GM19455 (cell line): ENCODE results near the gene NELFA.

Experiments used
- ATAC-seq: cut with Tn5 transposase; IDR thresholded peaks from one replicate; pipeline ENCODE4 v1.9.1; 2021; ENCODE audit not compliant: unreplicated experiment

The NELFA gene

DNA sequence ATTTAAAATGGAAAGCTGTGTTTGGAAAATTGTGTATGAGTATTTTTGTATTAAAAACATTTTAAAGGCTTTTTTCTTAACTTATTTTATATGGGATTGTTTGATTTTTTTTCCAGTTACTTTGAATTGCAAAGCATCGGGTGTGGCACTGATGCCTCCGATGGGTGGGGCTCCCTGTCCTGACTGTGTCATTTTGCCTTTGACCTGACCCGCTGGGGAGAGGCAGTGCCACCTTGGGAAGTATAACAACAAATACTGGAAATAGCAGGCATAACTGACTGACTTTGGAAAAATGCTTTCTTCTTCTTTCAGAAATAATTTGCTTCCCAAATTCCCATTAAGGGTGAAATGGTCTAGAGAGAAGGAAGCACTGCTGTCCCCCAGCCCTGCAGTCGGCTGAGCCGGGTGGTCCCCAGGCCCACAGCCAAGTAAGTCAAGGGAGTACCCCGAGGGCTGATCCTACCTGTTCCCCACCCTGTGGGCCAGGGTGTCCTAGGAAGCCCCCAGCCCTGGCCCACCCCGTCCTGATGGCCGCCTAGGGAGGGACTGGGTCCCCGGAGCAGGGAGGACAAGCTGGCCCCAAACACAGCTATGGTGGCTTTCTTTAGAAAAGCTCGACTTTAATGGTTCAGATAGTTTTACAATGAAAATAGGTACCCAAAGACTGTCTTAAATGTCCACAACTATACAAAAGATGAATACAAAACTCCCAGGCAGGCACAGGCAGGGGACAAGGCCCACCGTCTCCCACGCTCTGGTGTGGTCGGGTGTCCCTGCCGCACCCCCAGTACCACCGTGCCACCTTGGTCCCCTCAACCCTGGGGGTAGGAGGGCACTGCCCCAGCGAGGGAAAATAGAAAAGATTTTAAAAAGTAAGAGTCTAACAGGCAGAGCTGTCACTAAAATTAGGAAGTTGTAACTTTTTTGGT lies 26.4 kb downstream of the NELFA start:
- ATAC-seq = no peak

DNA sequence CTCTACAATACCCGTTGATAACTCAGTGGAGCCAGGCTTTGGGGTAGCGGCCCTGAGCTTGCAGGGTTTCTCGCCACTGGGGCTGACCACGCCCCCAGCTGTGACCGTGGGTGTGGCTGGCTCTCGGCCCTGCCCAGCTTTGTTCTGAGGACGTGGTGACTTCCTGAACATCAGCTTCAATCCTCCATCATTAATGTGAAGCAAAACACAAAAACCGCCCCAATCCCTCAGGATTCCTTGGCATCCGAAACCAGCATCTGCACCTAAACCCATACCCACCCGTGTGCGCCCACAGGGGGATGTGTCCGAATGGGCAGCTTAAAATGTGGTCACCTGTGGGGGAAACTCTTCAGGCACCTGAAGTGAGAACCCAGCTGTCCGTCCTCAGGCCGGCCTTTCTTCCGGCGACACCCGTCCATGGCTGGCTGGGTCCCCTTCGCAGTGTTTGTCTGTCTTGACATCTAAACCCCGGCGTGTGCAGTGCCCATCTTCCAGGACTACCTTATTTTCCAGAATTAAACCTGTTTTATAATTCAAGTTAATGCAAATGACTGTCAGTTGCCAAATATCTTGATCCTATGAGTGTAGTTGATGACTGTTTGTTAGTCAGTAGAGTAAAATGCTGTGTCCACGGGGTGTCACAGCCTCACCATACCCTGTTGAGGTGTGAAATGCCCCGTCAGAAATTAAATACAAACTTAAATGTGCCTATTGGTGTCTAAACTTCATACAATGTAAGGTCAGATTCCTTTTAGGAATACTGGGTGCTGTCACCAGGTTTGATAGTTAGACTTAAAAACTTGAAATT lies 27.3 kb downstream of the NELFA start:
- no peak for ATAC-seq

GRCh38 chr4:1980561-1981041 lies 28.2 kb downstream of the NELFA start:
- no peak for ATAC-seq

DNA sequence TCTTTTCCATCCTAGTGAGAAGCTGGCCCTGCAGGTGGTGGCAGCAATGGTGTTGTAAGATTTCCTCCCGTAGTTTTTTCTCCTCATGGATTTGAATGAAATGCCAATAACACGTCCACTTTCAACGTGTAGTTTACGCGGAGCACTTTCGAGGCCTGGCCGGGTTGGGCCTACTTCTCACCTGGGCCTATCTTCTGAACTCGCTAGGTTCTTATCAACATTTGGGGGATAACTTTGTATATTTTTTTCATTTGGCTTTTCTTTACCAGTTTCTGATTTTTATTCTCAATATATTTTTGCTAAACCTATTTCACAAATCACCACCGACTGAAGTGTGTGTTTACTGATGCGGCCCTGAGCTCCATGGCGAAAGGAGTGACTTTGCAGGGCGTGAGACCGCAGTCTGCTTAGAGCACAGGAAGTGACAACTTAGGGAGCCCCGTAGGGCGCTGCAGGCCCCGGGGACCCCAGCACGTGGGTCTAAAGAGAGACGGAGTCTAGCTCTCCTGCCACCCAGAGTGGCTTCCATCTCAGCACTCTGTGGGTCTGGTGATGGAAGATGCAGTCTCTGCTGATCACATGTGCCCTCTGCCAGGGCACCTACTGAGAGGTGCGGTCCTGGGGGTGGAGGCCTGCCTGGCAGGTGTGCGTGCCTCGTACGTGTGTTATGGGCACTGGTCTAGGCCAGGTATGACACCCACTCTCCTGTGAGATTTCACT lies 29.1 kb downstream of the NELFA start:
- no peak for ATAC-seq

DNA sequence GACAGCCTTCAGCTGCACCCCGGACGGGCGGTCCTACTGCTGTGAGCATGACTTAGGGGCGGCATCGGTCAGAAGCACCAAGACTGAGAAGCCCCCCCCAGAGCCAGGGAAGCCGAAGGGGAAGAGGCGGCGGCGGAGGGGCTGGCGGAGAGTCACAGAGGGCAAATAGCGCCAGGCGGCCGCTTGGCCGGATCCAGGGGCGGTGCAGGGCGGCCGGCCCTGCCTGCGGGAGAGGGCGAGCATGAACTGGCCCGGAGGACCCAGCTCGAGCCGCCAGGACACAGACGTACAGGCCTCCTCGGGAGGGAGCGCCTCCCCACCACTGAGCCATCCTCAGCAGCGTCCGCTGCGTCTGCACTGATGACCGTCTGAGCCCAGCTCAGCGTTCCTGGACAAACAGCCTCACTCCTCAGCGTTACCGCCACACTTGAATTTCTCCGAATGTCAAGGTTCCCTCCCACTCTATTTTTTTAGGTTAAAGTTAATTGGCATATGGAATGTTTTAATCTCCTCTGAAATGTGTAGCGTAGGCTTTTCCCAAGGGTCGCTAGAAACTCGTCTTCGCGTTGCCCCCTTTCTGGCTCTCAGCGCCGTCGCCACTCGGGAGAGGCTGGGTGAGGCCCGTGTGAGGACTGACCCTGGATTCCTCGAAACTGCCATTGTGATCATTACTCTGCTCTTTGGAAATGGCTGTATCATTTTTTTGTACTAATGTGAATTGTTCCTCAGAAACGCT lies 29.9 kb downstream of the NELFA start:
- ATAC-seq = no peak

DNA sequence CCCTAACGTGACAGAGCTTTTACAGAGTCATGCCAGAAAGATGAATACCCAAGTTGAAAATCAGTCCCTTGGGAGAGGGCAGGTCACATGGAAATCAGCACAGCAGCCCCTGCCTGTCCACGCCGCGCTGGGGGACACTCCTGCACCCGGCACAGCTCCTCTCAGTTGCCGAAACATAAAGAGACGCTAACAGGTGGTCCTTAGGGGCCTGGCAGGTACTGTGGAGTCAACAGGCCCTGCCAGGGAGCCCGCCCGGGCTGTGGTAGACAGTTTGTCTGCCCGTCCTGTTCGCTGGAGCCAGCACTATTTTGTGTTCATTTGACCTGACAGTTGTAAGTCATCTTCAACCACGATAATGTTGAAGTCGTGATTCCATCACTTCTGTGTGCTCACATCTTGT lies 30.5 kb downstream of the NELFA start:
- ATAC-seq = no peak

GRCh38 chr4:1976416-1977352 lies 32.1 kb downstream of the NELFA start:
- ATAC-seq = no peak

- no peak for ATAC-seq
Observed at GRCh38 chr4:1975880-1976279, 32.9 kb downstream of the NELFA start.

- no peak for ATAC-seq
Observed at GRCh38 chr4:1975391-1975801, 33.4 kb downstream of the NELFA start.

- ATAC-seq = no peak
Observed at GRCh38 chr4:1974840-1975239, 33.9 kb downstream of the NELFA start.

DNA sequence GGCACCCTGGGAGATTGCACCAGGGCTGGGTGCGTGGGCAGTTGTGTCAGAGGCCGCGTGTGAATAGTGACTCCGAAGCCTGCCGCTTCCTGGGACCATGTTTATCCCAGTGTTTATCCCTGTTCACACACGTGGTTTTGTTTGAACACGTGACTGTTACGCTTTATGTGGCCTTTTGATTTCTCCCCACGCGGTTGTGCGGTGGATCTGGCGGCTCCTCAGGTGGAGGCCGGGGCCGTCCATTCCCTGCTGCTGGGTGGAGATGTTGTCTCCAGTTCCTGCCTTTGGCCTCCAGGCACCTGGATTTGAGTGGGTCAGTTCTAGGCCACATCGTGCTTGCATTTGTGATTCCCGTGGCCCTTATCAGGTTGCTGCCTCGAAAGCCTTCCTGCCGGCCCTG lies 35.1 kb downstream of the NELFA start:
- no peak for ATAC-seq

DNA sequence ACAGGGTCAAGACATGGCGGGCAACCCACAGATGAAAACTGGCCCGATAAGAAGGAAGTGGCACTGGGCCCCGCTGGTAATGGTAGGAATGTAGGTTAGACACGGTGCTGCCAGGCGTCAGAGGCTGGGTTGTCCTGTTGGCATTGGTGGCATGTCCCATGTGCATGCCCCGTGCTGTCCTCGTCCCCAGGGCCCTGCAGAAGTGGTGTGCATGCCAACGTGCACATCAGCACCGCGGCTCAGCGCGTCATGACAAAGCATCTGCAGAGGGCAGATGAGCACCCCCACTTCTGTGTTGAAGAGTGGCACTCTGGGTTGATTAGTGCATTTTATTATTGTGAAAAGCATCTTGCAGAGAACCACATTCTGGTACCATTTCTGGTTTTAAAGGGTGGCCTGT lies 35.6 kb downstream of the NELFA start:
- ATAC-seq = no peak

GRCh38 chr4:1972414-1972813 lies 36.4 kb downstream of the NELFA start:
- ATAC-seq = no peak

DNA sequence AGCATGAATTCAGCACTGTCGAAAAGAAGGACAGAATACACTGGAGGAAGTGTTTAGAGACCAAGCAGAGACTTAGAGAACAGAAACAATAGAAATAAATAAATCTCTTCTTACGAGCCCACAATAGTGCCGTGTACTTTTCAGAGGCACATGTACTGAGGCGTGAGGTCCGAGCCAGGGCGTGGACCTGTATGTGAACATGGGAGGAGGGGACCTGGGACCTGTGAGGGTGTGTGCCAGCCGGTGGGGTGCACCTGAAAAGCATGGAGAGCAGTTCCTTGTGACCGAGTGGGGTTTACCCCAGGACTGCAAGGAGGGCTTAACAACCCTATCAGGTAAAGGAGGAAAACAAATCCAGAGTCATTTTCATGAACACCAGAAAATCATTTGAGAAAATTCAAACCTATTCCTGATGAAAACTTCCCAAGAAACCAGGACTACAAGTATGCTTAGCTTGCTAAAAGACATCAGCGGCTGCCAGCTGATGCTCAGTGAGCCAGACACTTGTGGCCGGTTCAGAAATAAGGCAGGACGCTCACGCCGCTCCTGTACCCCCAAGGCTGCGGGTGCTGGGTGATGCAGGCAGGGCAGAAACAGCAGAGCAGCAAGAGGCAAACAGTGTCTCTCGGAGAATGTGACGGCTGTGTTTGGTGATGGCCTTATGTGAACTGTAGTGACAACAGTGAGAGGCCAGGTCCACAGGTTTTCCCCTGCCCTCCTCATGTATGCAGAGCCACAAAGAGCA lies 37.1 kb downstream of the NELFA start:
- no peak for ATAC-seq

DNA sequence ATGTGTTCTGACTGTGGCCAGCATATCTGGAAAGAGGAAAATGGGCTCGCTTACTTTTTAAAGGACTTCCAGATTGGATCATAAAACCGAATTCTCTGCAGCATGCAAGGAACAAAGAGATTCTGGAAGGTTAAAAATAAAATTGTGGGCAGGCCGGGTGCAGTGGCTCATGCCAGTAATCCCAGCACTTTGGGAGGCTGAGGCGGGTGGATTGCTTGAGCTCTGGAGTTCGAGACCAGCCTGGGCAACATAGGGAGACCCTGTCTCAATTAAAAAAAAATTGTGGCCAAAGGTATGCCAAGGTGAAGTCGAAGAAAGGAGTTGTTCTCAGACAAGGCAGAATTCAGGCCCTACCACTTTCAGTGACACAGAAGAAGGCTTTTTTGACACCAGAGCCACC lies 37.8 kb downstream of the NELFA start:
- ATAC-seq = no peak

DNA sequence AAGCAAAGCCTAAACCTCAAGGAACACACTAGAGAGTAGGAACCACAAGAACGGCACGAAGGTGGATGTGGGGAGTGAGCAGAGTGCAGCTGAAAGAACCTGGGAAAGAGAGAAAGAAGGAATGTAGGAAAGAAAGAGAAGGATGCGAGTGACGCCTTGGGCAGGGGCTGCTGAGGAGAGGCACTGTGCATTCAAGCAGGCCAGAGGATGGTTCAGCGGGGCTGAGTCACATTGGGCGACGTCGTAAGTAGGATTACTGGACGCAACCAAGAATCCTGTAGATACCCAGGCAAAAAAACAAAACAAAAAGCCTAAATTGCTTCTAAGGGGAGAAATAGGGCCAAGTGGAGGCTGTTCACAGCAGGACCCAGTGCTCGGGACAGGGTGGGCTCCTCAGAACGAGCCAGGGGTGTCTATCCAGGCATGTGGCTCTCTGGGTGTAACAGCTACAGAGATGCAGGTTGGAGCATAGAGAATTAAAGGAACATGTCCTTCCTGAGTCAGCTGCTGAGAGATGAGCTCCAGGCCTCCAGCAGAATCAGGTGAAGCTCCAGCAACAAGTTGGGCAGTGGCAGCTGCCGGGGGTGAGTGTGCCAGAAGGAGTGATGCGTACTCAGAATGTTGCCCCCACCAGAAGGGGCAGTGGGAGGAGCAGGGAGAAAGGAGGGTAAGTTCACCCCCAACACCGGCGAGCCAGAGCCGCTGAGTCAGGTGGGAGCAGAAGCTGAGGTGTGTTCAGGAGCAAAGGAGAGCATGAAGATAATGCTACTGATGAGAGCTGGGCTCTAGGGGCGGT lies 38.6 kb downstream of the NELFA start:
- ATAC-seq = no peak

DNA sequence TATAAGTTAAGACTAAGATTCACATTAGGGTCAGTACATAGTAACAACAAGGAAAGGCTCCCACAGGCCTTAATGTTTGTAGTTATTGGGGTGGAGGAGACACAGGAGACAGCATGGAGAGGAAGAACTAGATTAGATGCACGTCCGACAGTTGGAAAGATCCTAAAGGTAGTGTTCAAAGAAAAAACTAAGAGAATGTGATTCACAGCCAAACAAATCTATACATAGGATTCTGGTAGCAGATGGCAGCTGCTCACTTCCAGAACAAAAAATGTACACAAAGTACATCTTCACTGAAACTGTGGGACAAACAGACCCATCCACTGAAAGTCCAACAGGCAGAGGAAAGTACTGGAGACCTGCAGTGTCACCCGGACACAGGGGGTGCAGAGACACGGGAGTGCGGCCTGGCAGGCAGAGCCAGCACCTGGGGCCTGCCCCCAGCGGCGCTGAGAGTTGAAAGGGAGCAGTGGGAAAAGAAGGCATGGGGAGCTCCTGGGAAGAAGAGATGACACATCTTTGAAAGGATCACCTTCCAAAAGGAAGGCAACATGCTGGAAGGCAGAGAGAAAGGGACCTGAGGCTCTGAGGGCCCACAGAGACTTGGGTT lies 40.0 kb downstream of the NELFA start:
- ATAC-seq = no peak
